Smooth muscle cell (in vitro differentiated cells): ENCODE results near the gene ZSCAN31. TPM values are rescaled to one million over a fixed set of nuclear protein-coding genes. Genes with fewer than 3 reads are reported as not detected.

Experiments used
- DNase-seq: peaks from one replicate; lab custom pipeline; 2025; ENCODE audit not compliant: unreplicated experiment; lab: John Stamatoyannopoulos, UW
- H2AFZ ChIP-seq: fragments of 200-600 bp; sonication (generic); 2 replicates; pipeline ENCODE4 v1.6.0; 2016; ENCODE audit warnings: antibody characterized with exemption, low read depth, mild to moderate bottlenecking
- H3F3A ChIP-seq: fragments of 200-600 bp; sonication (generic); 2 replicates; pipeline ENCODE4 v1.6.0; 2017; ENCODE audit warnings: antibody characterized with exemption, low read depth
- H3K27ac ChIP-seq: fragments of 200-600 bp; sonication (generic); 2 replicates; pipeline ENCODE4 v1.5.1; 2016; ENCODE audit warnings: low read depth, mild to moderate bottlenecking
- H3K27me3 ChIP-seq: fragments of 200-600 bp; sonication (generic); 2 replicates; pipeline ENCODE4 v1.6.1; 2016; ENCODE audit warnings: low read depth, mild to moderate bottlenecking
- H3K36me3 ChIP-seq: fragments of 200-600 bp; sonication (generic); 2 replicates; pipeline ENCODE4 v1.5.1; 2016; ENCODE audit warnings: low read depth
- H3K4me1 ChIP-seq: fragments of 200-600 bp; sonication (generic); 2 replicates; pipeline ENCODE4 v1.5.1; 2016; ENCODE audit warnings: low read depth
- H3K4me2 ChIP-seq: fragments of 200-600 bp; sonication (generic); 2 replicates; pipeline ENCODE4 v1.6.0; 2016; ENCODE audit warnings: mild to moderate bottlenecking
- H3K4me3 ChIP-seq: fragments of 200-600 bp; sonication (generic); 2 replicates; pipeline ENCODE4 v1.5.1; 2016; ENCODE audit warnings: mild to moderate bottlenecking
- H3K79me2 ChIP-seq: fragments of 200-600 bp; sonication (generic); 2 replicates; pipeline ENCODE4 v1.6.0; 2016; ENCODE audit warnings: low read depth, mild to moderate bottlenecking
- H3K9ac ChIP-seq: fragments of 200-600 bp; sonication (generic); 2 replicates; pipeline ENCODE4 v1.6.0; 2016; ENCODE audit warnings: low read depth
- H3K9me3 ChIP-seq: fragments of 200-600 bp; sonication (generic); replicated peaks from 2 replicates; pipeline ENCODE4 v1.5.1; 2016; ENCODE audit warnings: low read depth
- H4K20me1 ChIP-seq: fragments of 200-600 bp; sonication (generic); 2 replicates; pipeline ENCODE4 v1.6.0; 2016; ENCODE audit warnings: low read depth
- WGBS: methylation state at CpG from one replicate; pipeline ENCODE4 v1.1.7; 2016; ENCODE audit warnings: low lambda C conversion rate; 5-methylcytosine and 5-hydroxymethylcytosine counted together
- polyA plus RNA-seq: library from polyadenylated mRNA; unstranded; fragments of >200 nt; fragmentation: Nextera tagmentation; extraction: Ambion mirVana; gene quantifications from 2 replicates; pipeline ENCODE4 v1.2.1, GENCODE V29; 2016
- total RNA-seq: library from RNA; depleted of rRNA; stranded (reverse); fragments of >200 nt; gene quantifications from 2 replicates; pipeline ENCODE4 v1.2.3, GENCODE V29; 2014
- TF ChIP-seq, protein P1 (sequence below): fragments of 200-600 bp; sonication (generic); IDR thresholded peaks from 2 replicates; pipeline ENCODE4 v1.5.1; 2017; ENCODE audit warnings: borderline replicate concordance, mild to moderate bottlenecking, antibody characterized with exemption; ENCODE audit not compliant: insufficient read depth, poor library complexity, severe bottlenecking

The ZSCAN31 gene
- total and polyA plus RNA-seq, 2 experiments from 2014 or later: 1.1 to 1.5 TPM

DNA sequence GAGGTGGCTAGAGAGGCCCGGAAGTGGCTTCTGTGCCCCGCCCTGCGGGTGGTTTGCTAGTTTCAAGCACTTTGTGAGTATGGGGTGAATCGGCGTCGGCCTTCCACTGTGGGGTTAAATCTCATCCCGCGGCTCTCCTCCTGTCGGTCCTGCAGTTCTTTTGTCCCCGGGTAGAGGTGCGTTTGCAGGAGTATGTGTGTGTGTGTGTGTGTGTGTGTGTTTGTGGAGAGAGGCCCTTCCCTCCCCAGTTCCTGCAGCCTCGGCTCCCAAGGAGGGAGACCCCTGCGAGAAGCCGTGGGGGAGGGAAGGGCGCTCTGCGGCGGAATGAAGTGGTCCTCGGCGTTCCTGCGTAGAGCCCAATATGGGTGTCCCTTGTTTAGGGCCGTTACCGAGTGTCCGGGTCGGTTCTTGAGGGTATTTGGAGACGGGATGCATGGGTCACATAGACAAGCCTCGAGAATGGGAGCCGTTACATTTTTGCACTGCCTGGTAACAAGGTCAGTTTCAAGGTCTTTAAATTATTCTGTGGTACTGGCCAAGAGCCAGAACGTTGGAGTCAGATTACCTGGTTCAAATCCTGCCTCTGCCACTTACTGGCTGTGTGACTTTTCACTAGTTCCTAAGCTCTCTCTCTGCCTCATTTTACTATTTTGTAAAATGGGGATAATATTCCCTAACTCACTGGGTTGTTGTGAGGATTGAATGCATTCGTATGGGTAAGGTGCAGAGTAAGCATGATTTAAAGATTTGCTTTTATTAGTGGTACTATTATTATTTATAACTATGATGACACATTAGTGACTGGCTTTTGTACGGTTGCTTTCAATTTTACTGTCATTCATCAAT is 14.2 kb upstream of the ZSCAN31 start, which contains the start of gene ZKSCAN3:
Gene ZKSCAN3, plus strand, starts transcription at position 56 of the 846 bp plus-strand sequence. CDS start 9,640 bp downstream, outside the sequence.
- Histone ChIP-seq H3K9me3 (no peaks in the 10 kb centered on the region), H3K27ac (no peak within 1 kb of the TSS), H3K36me3 (no peaks in the 10 kb centered on the region), H3F3A (no peaks in the 10 kb centered on the region), H3K4me2 (peak within 1 kb of the TSS; percentile 88), H4K20me1 (peaks cover 1% of the 10 kb centered on the region), H3K4me1 (peaks cover 8% of the 10 kb centered on the region), H2AFZ (peak within 1 kb of the TSS; percentile 90), H3K27me3 (peaks cover 25% of the 10 kb centered on the region), H3K4me3 (peak within 1 kb of the TSS; percentile 74), H3K79me2 (peaks cover 27% of the 10 kb centered on the region), H3K9ac (peak within 1 kb of the TSS; percentile 70)
- TF ChIP-seq, protein P1, sequence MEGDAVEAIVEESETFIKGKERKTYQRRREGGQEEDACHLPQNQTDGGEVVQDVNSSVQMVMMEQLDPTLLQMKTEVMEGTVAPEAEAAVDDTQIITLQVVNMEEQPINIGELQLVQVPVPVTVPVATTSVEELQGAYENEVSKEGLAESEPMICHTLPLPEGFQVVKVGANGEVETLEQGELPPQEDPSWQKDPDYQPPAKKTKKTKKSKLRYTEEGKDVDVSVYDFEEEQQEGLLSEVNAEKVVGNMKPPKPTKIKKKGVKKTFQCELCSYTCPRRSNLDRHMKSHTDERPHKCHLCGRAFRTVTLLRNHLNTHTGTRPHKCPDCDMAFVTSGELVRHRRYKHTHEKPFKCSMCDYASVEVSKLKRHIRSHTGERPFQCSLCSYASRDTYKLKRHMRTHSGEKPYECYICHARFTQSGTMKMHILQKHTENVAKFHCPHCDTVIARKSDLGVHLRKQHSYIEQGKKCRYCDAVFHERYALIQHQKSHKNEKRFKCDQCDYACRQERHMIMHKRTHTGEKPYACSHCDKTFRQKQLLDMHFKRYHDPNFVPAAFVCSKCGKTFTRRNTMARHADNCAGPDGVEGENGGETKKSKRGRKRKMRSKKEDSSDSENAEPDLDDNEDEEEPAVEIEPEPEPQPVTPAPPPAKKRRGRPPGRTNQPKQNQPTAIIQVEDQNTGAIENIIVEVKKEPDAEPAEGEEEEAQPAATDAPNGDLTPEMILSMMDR: no peak
- peak; percentile 16 for DNase-seq
- WGBS: 4% methylated on average over 28 of the region's 30 CpGs

DNA sequence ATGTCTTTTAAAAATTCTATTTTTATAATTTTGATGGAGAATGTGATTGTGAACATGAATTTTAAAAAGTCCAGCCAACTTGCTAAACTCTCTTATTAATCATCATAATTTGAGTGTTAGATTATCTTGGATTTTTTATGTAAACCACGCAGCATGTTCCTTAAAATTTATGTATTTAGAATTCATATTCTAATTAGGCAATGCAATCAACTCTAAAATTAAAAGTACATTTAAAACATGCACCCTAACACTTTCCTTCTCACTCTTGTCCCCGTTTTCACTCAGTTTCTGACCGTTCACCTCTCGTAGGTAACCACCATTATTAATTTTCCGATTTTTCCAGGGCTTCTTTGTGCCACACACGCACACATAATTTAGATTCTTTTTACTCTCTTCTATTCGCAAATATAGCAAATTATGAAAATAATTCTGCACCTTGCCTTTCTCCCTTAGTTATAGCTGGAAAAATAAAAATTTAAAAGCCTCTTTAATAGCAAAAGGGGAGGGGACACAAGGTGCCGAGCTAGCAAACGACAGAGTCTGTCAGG is 13.5 kb upstream of the ZSCAN31 start:
- Histone ChIP-seq H3K79me2 (peaks cover 27% of the 10 kb centered on the region), H3F3A (no peaks in the 10 kb centered on the region), H3K9ac (peak overlapping the region; percentile 70), H3K27ac (no peak overlapping the region), H3K9me3 (no peaks in the 10 kb centered on the region), H3K4me2 (peak overlapping the region; percentile 88), H2AFZ (peak overlapping the region; percentile 90), H4K20me1 (no peaks in the 10 kb centered on the region), H3K4me1 (peaks cover 8% of the 10 kb centered on the region), H3K27me3 (peaks cover 25% of the 10 kb centered on the region), H3K36me3 (no peaks in the 10 kb centered on the region), H3K4me3 (peak overlapping the region; percentile 74)
- TF ChIP-seq, protein P1: no peak
- no peak for DNase-seq
- 4% methylated on average over 9 of the region's 9 CpGs for whole genome bisulfite sequencing

DNA sequence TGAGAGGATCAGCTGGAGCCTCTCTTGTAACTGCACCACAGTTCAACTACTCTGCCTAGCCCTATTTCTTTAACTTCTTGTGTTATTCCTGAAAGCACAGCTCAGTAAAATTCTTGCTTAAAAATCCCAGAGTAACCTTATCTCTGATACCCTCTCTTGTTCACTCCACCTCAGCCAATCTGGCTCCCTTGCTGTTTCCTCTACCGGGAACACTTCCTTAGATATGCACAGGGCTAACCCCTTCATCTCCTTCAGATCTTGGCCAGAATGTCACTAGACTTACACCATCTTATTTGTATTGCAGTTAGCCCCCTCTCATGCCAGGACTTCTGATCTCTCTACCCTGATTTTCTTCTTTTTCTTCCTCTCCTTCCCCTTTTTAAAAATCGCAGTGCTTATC is 11.2 kb upstream of the ZSCAN31 start:
- Histone ChIP-seq H3K36me3 (no peaks in the 10 kb centered on the region), H3K9me3 (no peaks in the 10 kb centered on the region), H3K27me3 (peaks cover 25% of the 10 kb centered on the region), H3K79me2 (peaks cover 21% of the 10 kb centered on the region), H3K27ac (no peak overlapping the region), H4K20me1 (no peaks in the 10 kb centered on the region), H3K4me3 (no peak overlapping the region), H3K4me1 (peaks cover 8% of the 10 kb centered on the region), H2AFZ (no peak overlapping the region), H3K4me2 (no peak overlapping the region), H3F3A (no peaks in the 10 kb centered on the region), H3K9ac (no peak overlapping the region)
- TF ChIP-seq, protein P1: no peak
- DNase-seq: no peak
- WGBS: 29% methylated on average over 2 of the region's 2 CpGs
